CD4-positive, alpha-beta T cell (primary cell): ENCODE results near the gene DEDD2. TPM values are rescaled to one million over a fixed set of nuclear protein-coding genes. Genes with fewer than 3 reads are reported as not detected.

ENCODE experiments used
- ATAC-seq: fragments of 200-7000 bp; cut with Tn5 transposase; one replicate; pipeline ENCODE4 v1.10.0; 2022; ENCODE audit warnings: mild to moderate bottlenecking; ENCODE audit not compliant: poor library complexity
- CTCF ChIA-PET: fragments of 350-600 bp; sonication (Branson Sonifier 250); formaldehyde crosslinking; loops from one replicate; lab custom pipeline; 2021; ENCODE audit warnings: antibody characterized with exemption, inconsistent platforms; lab: Charles Lee
- POLR2A ChIA-PET: fragments of 350-600 bp; sonication (Branson Sonifier 250); formaldehyde crosslinking; loops from one replicate; lab custom pipeline; 2021; ENCODE audit warnings: antibody characterized with exemption, inconsistent platforms; lab: Charles Lee
- DNase-seq, 14 experiments: peaks; one replicate each; pipeline ENCODE4 v3.0.0-alpha.2; 2013 to 2020; ENCODE audit warnings: mixed read lengths in 2 of 14
- H3K27ac ChIP-seq, 2 donors: one replicate each; pipeline versions ENCODE4 v1.5.1 to v1.7.0; 2013; ENCODE audit warnings: low read length in 2 of 2, low read depth in 1 of 2, mild to moderate bottlenecking in 1 of 2
- H3K27me3 ChIP-seq, 2 experiments: 1 replicate in 1 of 2; 2 replicates in 1 of 2; pipeline versions ENCODE4 v1.6.1 to v1.7.0; 2013; ENCODE audit warnings: low read length in 2 of 2, control low read depth in 1 of 2, mild to moderate bottlenecking in 1 of 2, moderate library complexity in 1 of 2; ENCODE audit not compliant: insufficient read depth in 2 of 2, control insufficient read depth in 1 of 2
- H3K36me3 ChIP-seq: one replicate; pipeline ENCODE4 v1.6.1; 2013; ENCODE audit warnings: low read length, control low read depth; ENCODE audit not compliant: insufficient read depth
- H3K4me1 ChIP-seq: one replicate; pipeline ENCODE4 v1.6.1; 2013; ENCODE audit warnings: low read length, control low read depth; ENCODE audit not compliant: insufficient read depth
- H3K4me3 ChIP-seq: one replicate; pipeline ENCODE4 v1.5.1; 2013; ENCODE audit warnings: mild to moderate bottlenecking, low read length, moderate library complexity
- H3K9me3 ChIP-seq, 2 experiments: 1 replicate in 1 of 2; 2 replicates in 1 of 2; pipeline versions ENCODE4 v1.6.1 to v1.7.0; 2013; ENCODE audit warnings: low read length in 2 of 2, mild to moderate bottlenecking in 2 of 2, control low read depth in 1 of 2, moderate library complexity in 1 of 2; ENCODE audit not compliant: control insufficient read depth in 1 of 2, insufficient read depth in 1 of 2
- H3K27ac Mint-ChIP-seq: one replicate; pipeline ENCODE4 v1.8.0; 2020; ENCODE audit warnings: mixed read lengths
- H3K27me3 Mint-ChIP-seq: one replicate; pipeline ENCODE4 v1.8.0; 2021; ENCODE audit warnings: mixed read lengths
- H3K36me3 Mint-ChIP-seq: one replicate; pipeline ENCODE4 v1.8.0; 2021; ENCODE audit warnings: low read depth, mixed read lengths
- H3K4me1 Mint-ChIP-seq: one replicate; pipeline ENCODE4 v1.8.0; 2021; ENCODE audit warnings: low read depth, mixed read lengths
- H3K4me3 Mint-ChIP-seq: one replicate; pipeline ENCODE4 v1.8.0; 2020; ENCODE audit warnings: mild to moderate bottlenecking, mixed read lengths
- H3K9me3 Mint-ChIP-seq: one replicate; pipeline ENCODE4 v1.8.0; 2020; ENCODE audit warnings: mixed read lengths
- CTCF ChIP-seq: fragments of 200-600 bp; IDR thresholded peaks from one replicate; pipeline ENCODE4 v1.8.0; 2022; ENCODE audit warnings: antibody characterized with exemption, mild to moderate bottlenecking
- intact Hi-C, 2 experiments: fragments of 100-400 bp; cut with DNase I in 1 of 2; cut with micrococcal nuclease in 1 of 2; formaldehyde crosslinking; loops; one replicate each; pipeline versions ENCODE4 v1.15.1 to v1.9.0; 2023 to 2025; cut with DNase I, micrococcal nuclease
- total RNA-seq, 174 experiments: library from RNA in 2 of 174; stranded (reverse) in 2 of 174; gene quantifications; one replicate each; pipeline ENCODE4 v1.2.3 and lab custom pipeline; 2021 to 2026

The DEDD2 gene
- total RNA-seq, 2 experiments from 2014 or later = 96.5 to 103 TPM

- H3K4me3 Mint-ChIP-seq = peak overlapping the region; percentile 83
- ChIA-PET CTCF (interaction anchor here (0.9 to 1.9 kb wide), 9 partner anchors 8 to 116 kb away, joined by 3 to 9 read pairs (median 4); partner anchors contain the start of genes POU2F2 and ZNF526), POLR2A (interaction anchor here (0.6 to 7.6 kb wide), 13 partner anchors 10 to 116 kb away, joined by 3 to 70 read pairs (median 8); partner anchors contain the start of genes DEDD2, GSK3A, PAFAH1B3 and POU2F2)
- peak overlapping the region; percentile 93 for H3K27ac Mint-ChIP-seq
- peaks cover under 1% of the 10 kb centered on the region for H3K9me3 Mint-ChIP-seq
- Histone ChIP-seq H3K27me3 (no peaks in the 10 kb centered on the region), H3K36me3 (peaks cover 59% of the 10 kb centered on the region), H3K4me3 (peak overlapping the region; percentile 57), H3K4me1 (peaks cover 87% of the 10 kb centered on the region), H3K9me3 (no peaks in the 10 kb centered on the region), H3K27ac (peak overlapping the region; percentile 89 to 94)
- ATAC-seq = peak; percentile 78
- H3K4me1 Mint-ChIP-seq = peaks cover 82% of the 10 kb centered on the region
- TF ChIP-seq CTCF = no peak
- H3K36me3 Mint-ChIP-seq = peaks cover 70% of the 10 kb centered on the region
- DNase-seq = peak; percentile 50 to 95 (median 70)
- intact Hi-C loops = loop anchor here (1.0 to 5.0 kb wide), 4 partner anchors 14 to 103 kb away; partner anchors contain the start of genes DEDD2 (in 2 of the 2), PAFAH1B3 (in 1 of the 2) and PRR19 (in 1 of the 2)
- no peaks in the 10 kb centered on the region for H3K27me3 Mint-ChIP-seq
These were observed 18.6 kb downstream of the DEDD2 start for GRCh38 chr19:42198676-42199439.

DNA sequence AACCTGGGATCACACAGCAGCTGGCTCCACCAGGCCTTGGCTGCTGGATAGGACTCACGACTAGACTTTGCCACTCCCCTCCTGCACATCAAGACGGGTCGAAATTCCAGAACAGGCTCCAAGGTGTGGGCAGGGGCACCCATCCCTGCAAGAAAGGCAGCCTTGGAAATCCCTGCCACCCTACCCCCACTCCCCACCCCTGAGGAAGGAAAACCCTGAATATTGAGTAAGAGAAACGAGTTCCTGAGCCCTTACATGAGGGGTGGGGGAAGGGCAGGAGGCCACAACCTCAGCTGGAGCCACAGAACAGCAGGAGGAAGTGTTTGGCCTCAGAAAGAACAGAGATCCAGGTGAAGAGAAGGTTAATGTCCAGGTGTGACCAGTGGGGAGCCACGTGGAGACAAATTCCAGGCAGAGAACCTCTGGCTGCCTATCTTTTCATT, 20.1 kb downstream of the DEDD2 start:
- peaks cover 79% of the 10 kb centered on the region for H3K4me1 Mint-ChIP-seq
- no peak for TF ChIP-seq CTCF
- H3K4me3 ChIP-seq = no peak overlapping the region
- peaks cover 3% of the 10 kb centered on the region for H3K9me3 Mint-ChIP-seq
- intact Hi-C loops = loop anchor here in 1 of 2 experiments (5.0 kb wide), 1 partner anchor 105 kb away; the partner anchor contains the start of genes PAFAH1B3 and PRR19
- no peaks in the 10 kb centered on the region for H3K27me3 ChIP-seq
- peak in 2 of 14 experiments; percentile 40 to 45 for DNase-seq
- H3K27ac Mint-ChIP-seq = peak overlapping the region; percentile 73
- no peaks in the 10 kb centered on the region for H3K27me3 Mint-ChIP-seq
- ChIA-PET POLR2A (interaction anchor here (0.8 to 7.6 kb wide), 4 partner anchors 12 to 46 kb away, joined by 3 to 70 read pairs (median 26); partner anchors contain the start of genes DEDD2 and GSK3A), CTCF (interaction anchor here (1.3 kb wide), 1 partner anchor 76 kb away, joined by 3 read pairs; no protein-coding TSS in a partner anchor)
- peak overlapping the region; percentile 69 for H3K4me3 Mint-ChIP-seq
- no peaks in the 10 kb centered on the region for H3K9me3 ChIP-seq
- peaks cover 44% of the 10 kb centered on the region for H3K36me3 ChIP-seq
- ATAC-seq = no peak
- peak overlapping the region; percentile 9 to 22 for H3K27ac ChIP-seq
- peaks cover 63% of the 10 kb centered on the region for H3K36me3 Mint-ChIP-seq
- H3K4me1 ChIP-seq = peaks cover 73% of the 10 kb centered on the region
